Ascending aorta (tissue), 2 donors: ENCODE measurements around the gene TGFB1. TPM values are rescaled to one million over a fixed set of nuclear protein-coding genes. Genes with fewer than 3 reads are reported as not detected.

ENCODE experiments used
- DNase-seq, 2 donors: peaks; one replicate each; pipeline ENCODE4 v3.0.0-alpha.2; 2019; ENCODE audit warnings: low spot score in 2 of 2
- H3K27ac ChIP-seq, 2 donors: fragments of 200-600 bp; sonication (generic); one replicate each; pipeline ENCODE4 v1.5.1; 2016 to 2017; ENCODE audit warnings: mild to moderate bottlenecking in 1 of 2
- H3K27me3 ChIP-seq: fragments of 200-600 bp; sonication (generic); one replicate; pipeline ENCODE4 v1.5.1; 2017
- H3K36me3 ChIP-seq, 2 donors: fragments of 200-600 bp; sonication (generic); one replicate each; pipeline ENCODE4 v1.5.1; 2016
- H3K4me1 ChIP-seq, 2 donors: fragments of 200-600 bp; sonication (generic); one replicate each; pipeline ENCODE4 v1.5.1; 2016 to 2017; ENCODE audit warnings: mild to moderate bottlenecking in 1 of 2
- H3K4me3 ChIP-seq, 2 donors: fragments of 200-600 bp; sonication (generic); one replicate each; pipeline ENCODE4 v1.5.1; 2016 to 2017; ENCODE audit warnings: mild to moderate bottlenecking in 1 of 2
- H3K9me3 ChIP-seq, 2 donors: fragments of 200-600 bp; sonication (generic); one replicate each; pipeline ENCODE4 v1.5.1; 2016
- CTCF ChIP-seq, 3 experiments: fragments of 200-600 bp in 2 of 3; fragments of 450-650 bp in 1 of 3; sonication (generic) in 2 of 3; IDR thresholded peaks; one replicate each; pipeline ENCODE4 v1.5.1; 2016 to 2019; ENCODE audit warnings: antibody characterized with exemption in 3 of 3, mild to moderate bottlenecking in 1 of 3, moderate library complexity in 1 of 3
- intact Hi-C: fragments of 100-400 bp; cut with DNase I; formaldehyde crosslinking; loops from one replicate; pipeline ENCODE4 v1.15.1; 2023
- total RNA-seq: library from RNA; depleted of rRNA; stranded (reverse); fragments of >200 nt; gene quantifications from one replicate; pipeline ENCODE4 v1.1.0, GENCODE V29; 2016

TGFB1 gene
- total RNA-seq, 1 donor from 2014 or later: 103 TPM

DNA sequence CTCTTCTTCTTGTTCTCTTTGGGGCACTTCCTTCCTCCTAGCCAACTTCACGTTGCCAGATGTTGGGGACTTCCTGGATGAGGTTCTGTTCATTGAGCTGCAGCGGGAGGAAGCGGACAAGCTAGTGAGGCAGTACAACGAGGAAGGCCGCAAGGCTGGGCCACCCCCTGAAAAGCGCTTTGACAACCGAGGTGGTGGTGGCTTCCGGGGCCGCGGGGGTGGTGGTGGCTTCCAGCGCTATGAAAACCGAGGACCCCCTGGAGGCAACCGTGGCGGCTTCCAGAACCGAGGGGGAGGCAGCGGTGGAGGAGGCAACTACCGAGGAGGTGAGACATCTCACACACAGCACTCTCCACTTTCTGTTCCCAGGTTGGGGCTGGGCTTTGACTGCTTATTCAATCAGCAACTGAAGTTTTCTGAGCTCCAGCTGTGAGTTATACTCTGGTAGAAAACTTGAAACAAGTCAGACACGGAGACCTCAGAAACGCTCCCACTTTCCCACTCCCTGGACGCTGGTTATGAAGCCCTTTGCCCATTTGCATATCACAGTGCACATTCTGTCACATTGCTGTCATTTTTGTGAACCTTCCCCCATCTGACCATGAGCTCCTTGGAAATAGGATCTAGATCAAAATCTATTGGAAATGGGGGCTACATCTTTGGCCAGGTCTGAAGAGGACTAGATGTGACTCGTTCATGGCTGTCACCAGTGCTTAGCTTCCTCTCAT lies 50.9 kb downstream of the TGFB1 start:
- intact Hi-C loops: loop anchor here (10.0 kb wide), 1 partner anchor 328 kb away; no protein-coding TSS in a partner anchor
- TF ChIP-seq CTCF (IDR thresholded peaks at IDR 0.05): no peak
- Histone ChIP-seq H3K9me3 (no peaks in the 10 kb centered on the region), H3K27ac (no peak overlapping the region), H3K27me3 (no peaks in the 10 kb centered on the region), H3K4me1 (peaks cover 14 to 24% of the 10 kb centered on the region in 2 donors), H3K4me3 (no peak overlapping the region), H3K36me3 (peaks cover 59 to 73% of the 10 kb centered on the region in 2 donors)
- DNase-seq: no peak

DNA sequence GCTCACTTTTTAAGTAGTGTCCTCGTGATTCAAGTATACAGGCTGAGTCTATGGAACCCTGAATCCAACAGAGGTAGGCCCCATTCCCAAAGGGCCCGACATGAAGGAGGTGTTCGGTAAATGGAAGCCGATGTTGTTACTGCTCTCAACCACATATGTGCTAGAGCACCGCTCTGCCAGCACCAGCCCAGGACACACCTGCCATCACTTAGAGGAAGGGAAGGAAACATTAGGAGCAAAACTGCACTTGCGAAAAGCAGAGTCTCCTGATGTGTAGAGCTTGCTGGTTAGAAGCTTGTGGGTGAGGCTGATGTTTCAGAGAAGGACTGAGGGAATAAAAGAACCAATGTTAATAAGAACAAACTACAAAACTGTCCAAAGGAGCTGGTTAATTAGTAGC lies 53.2 kb downstream of the TGFB1 start:
- H3K9me3 ChIP-seq: no peaks in the 10 kb centered on the region
- H3K27me3 ChIP-seq: no peaks in the 10 kb centered on the region
- TF ChIP-seq CTCF (IDR thresholded peaks at IDR 0.05): no peak
- DNase-seq: no peak
- H3K36me3 ChIP-seq: peaks cover 60 to 80% of the 10 kb centered on the region in 2 donors
- no peak overlapping the region for H3K4me3 ChIP-seq
- peak overlapping the region; percentile 86 to 87 for H3K27ac ChIP-seq
- intact Hi-C loops: loop anchor here (10.0 kb wide), 1 partner anchor 326 kb away; no protein-coding TSS in a partner anchor
- H3K4me1 ChIP-seq: peaks cover 15 to 29% of the 10 kb centered on the region in 2 donors

GRCh38 chr19:41299755-41300089 lies 54.0 kb downstream of the TGFB1 start:
- no peak overlapping the region for H3K4me3 ChIP-seq
- intact Hi-C loops: loop anchor here (10.0 kb wide), 1 partner anchor 325 kb away; no protein-coding TSS in a partner anchor
- peaks cover 60 to 80% of the 10 kb centered on the region in 2 donors for H3K36me3 ChIP-seq
- H3K27ac ChIP-seq: peak overlapping the region; percentile 86 to 87
- DNase-seq: peak in 1 of 2 donors; percentile 78
- H3K4me1 ChIP-seq: peaks cover 15 to 29% of the 10 kb centered on the region in 2 donors
- H3K9me3 ChIP-seq: no peaks in the 10 kb centered on the region
- no peak for TF ChIP-seq CTCF (IDR thresholded peaks at IDR 0.05)
- no peaks in the 10 kb centered on the region for H3K27me3 ChIP-seq

- H3K4me1 ChIP-seq: peaks cover 15 to 29% of the 10 kb centered on the region in 2 donors
- H3K27ac ChIP-seq: peak overlapping the region; percentile 86 to 87
- no peaks in the 10 kb centered on the region for H3K9me3 ChIP-seq
- peaks cover 60 to 80% of the 10 kb centered on the region in 2 donors for H3K36me3 ChIP-seq
- peak overlapping the region in 1 of 2 donors; percentile 1 for H3K4me3 ChIP-seq
- no peaks in the 10 kb centered on the region for H3K27me3 ChIP-seq
- intact Hi-C loops: no loop called here
- TF ChIP-seq CTCF (IDR thresholded peaks at IDR 0.05): no peak
- peak in 1 of 2 donors; percentile 75 for DNase-seq
Observed at GRCh38 chr19:41299046-41299754, 54.5 kb downstream of the TGFB1 start.

DNA sequence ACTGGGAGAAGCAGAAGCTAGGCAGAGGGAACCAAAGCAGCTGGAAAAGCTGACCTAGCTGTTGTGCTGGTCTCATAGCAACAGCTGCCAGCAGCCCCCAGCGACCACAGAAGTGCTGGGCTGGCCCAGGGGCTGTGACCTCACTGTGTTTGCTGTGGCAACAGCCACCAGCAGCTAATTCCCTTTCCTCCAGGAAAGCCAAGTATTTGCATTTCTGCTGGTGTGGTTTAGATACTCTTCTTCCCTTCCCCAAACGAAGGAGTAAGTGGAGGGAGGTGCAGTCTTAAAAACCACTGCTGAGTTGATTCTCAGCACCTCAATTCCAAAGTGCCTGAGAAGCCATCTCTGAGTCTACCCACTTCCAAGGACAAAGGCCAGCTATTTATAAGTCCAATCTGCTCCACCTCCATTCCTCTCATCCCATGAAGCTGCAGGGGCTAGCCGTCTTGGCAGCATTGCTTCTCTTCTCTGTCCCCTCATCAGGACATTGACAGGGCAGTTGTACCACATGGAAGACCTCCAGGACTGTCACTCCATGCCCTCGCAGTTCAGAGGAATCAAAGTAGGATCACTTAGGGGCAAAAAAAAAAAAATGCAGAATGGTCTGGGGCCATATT lies 55.3 kb downstream of the TGFB1 start:
- Histone ChIP-seq H3K4me3 (peak overlapping the region in 1 of 2 donors; percentile 1), H3K9me3 (no peaks in the 10 kb centered on the region), H3K27me3 (no peaks in the 10 kb centered on the region), H3K4me1 (peaks cover 15 to 29% of the 10 kb centered on the region in 2 donors), H3K36me3 (peaks cover 60 to 80% of the 10 kb centered on the region in 2 donors), H3K27ac (peak overlapping the region; percentile 86 to 87)
- peak; percentile 70 to 89 for DNase-seq
- intact Hi-C loops: no loop called here
- no peak for TF ChIP-seq CTCF (IDR thresholded peaks at IDR 0.05)
